Gastrocnemius medialis (tissue), 4 donors: Measurements from ENCODE around the gene ATL1.

Experiments used
- CTCF ChIP-seq, 5 experiments: fragments of 450-650 bp in 3 of 5; fragments of 200-600 bp in 2 of 5; sonication (generic) in 2 of 5; IDR thresholded peaks in 4 of 5; conservative IDR thresholded peaks in 1 of 5; 1 replicate in 4 of 5; 2 replicates in 1 of 5; pipeline ENCODE4 v1.5.1; 2016 to 2019; ENCODE audit warnings: antibody characterized with exemption in 5 of 5, mild to moderate bottlenecking in 3 of 5, moderate library complexity in 3 of 5
- POLR2A ChIP-seq, 2 donors: fragments of 450-650 bp; IDR thresholded peaks; one replicate each; pipeline ENCODE4 v1.6.1; 2017; ENCODE audit warnings: antibody characterized with exemption in 2 of 2, mild to moderate bottlenecking in 2 of 2, moderate library complexity in 2 of 2

- TF ChIP-seq CTCF (IDR thresholded peaks at IDR 0.05 in 4 of 5, conservative IDR thresholded peaks at IDR 0.05 in 1 of 5) (no peak), POLR2A (IDR thresholded peaks at IDR 0.05) (no peak)
Measured at GRCh38 chr14:50598765-50599164, 38.8 kb downstream of the ATL1 start.
